Panc1 (cell line): ENCODE data around the gene BLOC1S2.

Source experiments
- CTCF ChIP-seq: fragments of 450-650 bp; IDR thresholded peaks from 2 replicates; pipeline ENCODE4 v1.5.1; 2017; ENCODE audit warnings: mild to moderate bottlenecking
- POLR2AphosphoS5 ChIP-seq: IDR thresholded peaks from 2 replicates; pipeline ENCODE4 v1.6.1; 2012; ENCODE audit warnings: mild to moderate bottlenecking, low read depth, low read length, moderate library complexity
- REST ChIP-seq, 2 experiments: IDR thresholded peaks; 2 replicates each; pipeline ENCODE4 v1.6.1; 2011 to 2012; ENCODE audit warnings: low read depth in 2 of 2, control low read depth in 1 of 2, low read length in 1 of 2, mild to moderate bottlenecking in 1 of 2, moderate library complexity in 1 of 2; ENCODE audit not compliant: insufficient read depth in 1 of 2
- SIN3A ChIP-seq: IDR thresholded peaks from 2 replicates; pipeline ENCODE4 v1.6.1; 2012; ENCODE audit warnings: low read depth, mild to moderate bottlenecking, low read length, moderate library complexity, borderline replicate concordance; ENCODE audit not compliant: insufficient read depth
- TCF7L2 ChIP-seq: IDR thresholded peaks from 2 replicates; pipeline ENCODE4 v1.6.1; 2011; ENCODE audit warnings: mild to moderate bottlenecking, low read depth, low read length, inconsistent platforms

- TF ChIP-seq CTCF (no peak), POLR2AphosphoS5 (no peak), REST (IDR thresholded peaks at IDR 0.05; ENCODE audit: insufficient read depth in 1 of 2, low read depth in 2 of 2, low read length in 1 of 2) (no peak), TCF7L2 (no peak), SIN3A (no peak)
Measured at GRCh38 chr10:100315615-100316014, 29.1 kb upstream of the BLOC1S2 start.
